WERI-Rb-1 (cell line): ENCODE results near the gene MEGF8.

Source experiments
- DNase-seq: peaks from one replicate; pipeline ENCODE4 v3.0.0-alpha.2; 2020
- H3K27ac ChIP-seq: fragments of 250-450 bp; sonication (Bioruptor Pico); 2 replicates; pipeline ENCODE4 v1.5.1; 2020; ENCODE audit warnings: mild to moderate bottlenecking, moderate library complexity
- H3K27me3 ChIP-seq: fragments of 250-450 bp; sonication (Bioruptor Pico); 2 replicates; pipeline ENCODE4 v1.5.1; 2021; ENCODE audit warnings: mild to moderate bottlenecking, low read depth, moderate library complexity; ENCODE audit not compliant: insufficient read depth, severe bottlenecking
- H3K36me3 ChIP-seq: fragments of 250-450 bp; sonication (Bioruptor Pico); 2 replicates; pipeline ENCODE4 v1.5.1; 2020; ENCODE audit warnings: mild to moderate bottlenecking, moderate library complexity
- H3K4me3 ChIP-seq: 2 replicates; pipeline ENCODE4 v1.5.1; 2011; ENCODE audit warnings: low read depth, mild to moderate bottlenecking, control low read depth, low read length
- H3K9me3 ChIP-seq: fragments of 250-450 bp; sonication (Bioruptor Pico); 2 replicates; pipeline ENCODE4 v1.5.1; 2021; ENCODE audit warnings: mild to moderate bottlenecking, moderate library complexity; ENCODE audit not compliant: severe bottlenecking
- TF ChIP-seq, protein P1 (sequence below): IDR thresholded peaks from 2 replicates; pipeline ENCODE4 v1.5.1; 2011; ENCODE audit warnings: low read depth, mild to moderate bottlenecking, control low read depth, inconsistent platforms, low read length

Gene MEGF8

DNA sequence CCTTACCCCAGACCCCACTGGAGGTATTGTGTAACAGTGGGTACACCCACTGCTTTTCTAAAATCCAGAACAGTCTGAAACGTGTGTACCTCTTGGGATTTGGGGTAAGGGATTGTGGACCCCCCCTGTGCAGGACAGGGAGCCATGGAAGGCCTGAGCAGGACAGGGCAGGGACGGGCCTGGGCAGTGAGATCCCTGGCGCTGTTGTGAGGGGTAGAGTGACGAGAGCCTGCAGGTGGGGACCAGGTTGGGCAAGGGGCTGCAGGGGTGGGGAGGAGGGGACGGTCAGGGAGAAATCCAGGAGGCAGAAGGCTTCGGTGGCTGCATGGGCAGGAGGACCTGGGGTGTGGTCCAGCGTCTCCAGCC, 36.1 kb downstream of the MEGF8 start:
- H3K9me3 ChIP-seq = no peaks in the 10 kb centered on the region
- H3K27ac ChIP-seq = no peak overlapping the region
- no peak for DNase-seq
- peaks cover 30% of the 10 kb centered on the region for H3K36me3 ChIP-seq
- H3K27me3 ChIP-seq = no peaks in the 10 kb centered on the region
- H3K4me3 ChIP-seq = no peak overlapping the region
- TF ChIP-seq, protein P1, sequence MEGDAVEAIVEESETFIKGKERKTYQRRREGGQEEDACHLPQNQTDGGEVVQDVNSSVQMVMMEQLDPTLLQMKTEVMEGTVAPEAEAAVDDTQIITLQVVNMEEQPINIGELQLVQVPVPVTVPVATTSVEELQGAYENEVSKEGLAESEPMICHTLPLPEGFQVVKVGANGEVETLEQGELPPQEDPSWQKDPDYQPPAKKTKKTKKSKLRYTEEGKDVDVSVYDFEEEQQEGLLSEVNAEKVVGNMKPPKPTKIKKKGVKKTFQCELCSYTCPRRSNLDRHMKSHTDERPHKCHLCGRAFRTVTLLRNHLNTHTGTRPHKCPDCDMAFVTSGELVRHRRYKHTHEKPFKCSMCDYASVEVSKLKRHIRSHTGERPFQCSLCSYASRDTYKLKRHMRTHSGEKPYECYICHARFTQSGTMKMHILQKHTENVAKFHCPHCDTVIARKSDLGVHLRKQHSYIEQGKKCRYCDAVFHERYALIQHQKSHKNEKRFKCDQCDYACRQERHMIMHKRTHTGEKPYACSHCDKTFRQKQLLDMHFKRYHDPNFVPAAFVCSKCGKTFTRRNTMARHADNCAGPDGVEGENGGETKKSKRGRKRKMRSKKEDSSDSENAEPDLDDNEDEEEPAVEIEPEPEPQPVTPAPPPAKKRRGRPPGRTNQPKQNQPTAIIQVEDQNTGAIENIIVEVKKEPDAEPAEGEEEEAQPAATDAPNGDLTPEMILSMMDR = no peak

DNA sequence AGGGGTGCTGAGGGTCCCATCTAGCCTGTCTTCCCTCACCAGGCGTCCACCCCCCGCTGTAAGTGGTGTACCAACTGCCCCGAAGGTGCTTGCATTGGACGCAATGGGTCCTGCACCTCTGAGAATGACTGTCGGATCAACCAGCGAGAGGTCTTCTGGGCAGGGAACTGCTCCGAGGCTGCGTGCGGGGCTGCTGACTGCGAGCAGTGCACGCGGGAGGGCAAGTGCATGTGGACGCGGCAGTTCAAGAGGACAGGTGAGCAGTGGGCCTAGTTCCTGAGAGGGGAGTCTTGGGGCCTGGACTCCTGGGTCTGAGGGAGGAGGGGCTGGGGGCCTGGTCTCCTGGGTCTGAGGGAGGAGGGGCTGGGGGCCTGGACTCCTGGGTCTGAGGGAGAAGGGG, 36.9 kb downstream of the MEGF8 start:
- Histone ChIP-seq H3K27me3 (no peaks in the 10 kb centered on the region), H3K9me3 (no peaks in the 10 kb centered on the region), H3K27ac (no peak overlapping the region), H3K36me3 (peaks cover 21% of the 10 kb centered on the region), H3K4me3 (no peak overlapping the region)
- TF ChIP-seq, protein P1 = no peak
- DNase-seq = no peak

DNA sequence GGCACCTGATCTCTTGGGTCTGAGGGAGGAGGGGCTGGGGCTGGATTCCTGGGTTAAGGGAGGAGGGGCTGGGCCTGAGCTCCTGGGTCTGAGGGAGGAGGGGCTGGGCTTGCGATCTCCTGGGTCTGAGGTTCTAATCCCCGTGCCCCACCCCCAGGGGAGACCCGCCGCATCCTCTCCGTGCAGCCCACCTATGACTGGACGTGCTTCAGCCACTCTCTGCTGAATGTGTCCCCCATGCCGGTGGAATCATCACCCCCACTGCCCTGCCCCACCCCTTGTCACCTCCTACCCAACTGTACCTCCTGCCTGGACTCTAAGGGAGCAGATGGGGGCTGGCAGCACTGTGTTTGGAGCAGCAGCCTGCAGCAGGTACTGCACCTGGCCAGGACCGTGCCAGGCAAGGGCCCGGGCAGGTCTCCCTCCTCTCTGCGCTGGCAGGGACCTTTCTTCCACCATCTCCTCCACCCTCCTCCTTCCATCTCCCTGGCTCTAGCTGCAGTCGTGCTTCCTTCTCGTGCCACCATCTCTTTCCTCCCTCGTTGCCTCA, 37.5 kb downstream of the MEGF8 start:
- H3K4me3 ChIP-seq = no peak overlapping the region
- H3K27me3 ChIP-seq = no peaks in the 10 kb centered on the region
- TF ChIP-seq, protein P1 = no peak
- DNase-seq = no peak
- no peak overlapping the region for H3K27ac ChIP-seq
- peaks cover 16% of the 10 kb centered on the region for H3K36me3 ChIP-seq
- H3K9me3 ChIP-seq = no peaks in the 10 kb centered on the region

DNA sequence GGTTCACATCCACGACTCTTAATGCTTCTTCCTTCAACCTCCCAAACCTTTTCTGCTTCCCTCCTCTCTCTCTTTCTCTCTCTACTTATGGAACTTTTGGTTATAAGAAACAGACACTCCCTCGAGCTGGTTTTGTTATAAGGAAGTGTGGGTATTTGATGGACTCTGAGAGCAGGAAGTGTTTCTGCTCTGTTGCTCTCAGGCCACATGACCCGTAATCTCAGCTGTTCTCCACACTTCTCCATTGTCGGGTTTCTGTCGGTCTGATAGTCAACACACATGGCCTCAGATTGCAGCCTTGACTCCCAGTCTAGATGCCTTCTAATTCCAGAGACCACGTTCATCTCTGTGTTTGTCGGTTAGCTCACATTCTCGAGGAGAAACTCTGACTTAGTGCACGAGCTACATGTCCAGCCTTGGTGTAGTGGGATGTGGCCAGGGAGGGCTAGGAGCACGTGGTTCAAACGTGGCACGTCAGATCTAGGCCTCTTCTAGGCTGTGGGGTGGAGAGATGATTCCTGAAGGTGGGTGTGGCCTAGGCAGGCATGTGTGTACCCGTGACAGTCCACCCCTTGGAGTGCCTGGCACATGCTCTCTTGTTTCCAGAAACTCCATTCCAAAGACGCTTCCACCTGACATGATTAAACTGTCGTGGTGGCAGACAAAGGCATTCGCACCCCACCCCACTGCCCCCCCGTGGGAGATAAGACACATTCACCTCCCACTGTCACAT, 38.3 kb downstream of the MEGF8 start:
- Histone ChIP-seq H3K9me3 (no peaks in the 10 kb centered on the region), H3K27me3 (no peaks in the 10 kb centered on the region), H3K36me3 (peaks cover 12% of the 10 kb centered on the region), H3K4me3 (no peak overlapping the region), H3K27ac (no peak overlapping the region)
- TF ChIP-seq, protein P1 = no peak
- no peak for DNase-seq

DNA sequence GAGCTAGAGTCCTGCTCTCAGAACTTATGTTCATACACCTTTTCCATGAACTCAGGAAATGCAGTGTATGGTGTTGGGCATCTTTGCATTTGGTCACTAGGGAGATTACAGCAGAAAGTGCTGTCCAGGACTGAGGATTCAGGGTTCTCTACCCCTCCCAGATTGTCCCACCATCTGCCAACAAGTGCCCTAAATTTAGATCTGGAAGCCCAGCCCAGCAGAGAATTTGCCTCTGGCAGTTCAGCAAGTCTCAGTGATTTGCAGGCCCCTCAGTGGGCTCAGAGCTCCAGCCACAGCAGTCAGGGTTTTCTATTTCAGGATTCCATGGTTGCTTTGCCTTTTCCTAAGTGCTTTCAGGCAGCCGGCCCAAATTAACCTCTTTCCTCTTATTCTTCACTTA, 41.2 kb downstream of the MEGF8 start:
- H3K27me3 ChIP-seq = no peaks in the 10 kb centered on the region
- H3K36me3 ChIP-seq = peaks cover 17% of the 10 kb centered on the region
- TF ChIP-seq, protein P1 = no peak
- DNase-seq = no peak
- H3K9me3 ChIP-seq = no peaks in the 10 kb centered on the region
- no peak overlapping the region for H3K4me3 ChIP-seq
- H3K27ac ChIP-seq = no peak overlapping the region

DNA sequence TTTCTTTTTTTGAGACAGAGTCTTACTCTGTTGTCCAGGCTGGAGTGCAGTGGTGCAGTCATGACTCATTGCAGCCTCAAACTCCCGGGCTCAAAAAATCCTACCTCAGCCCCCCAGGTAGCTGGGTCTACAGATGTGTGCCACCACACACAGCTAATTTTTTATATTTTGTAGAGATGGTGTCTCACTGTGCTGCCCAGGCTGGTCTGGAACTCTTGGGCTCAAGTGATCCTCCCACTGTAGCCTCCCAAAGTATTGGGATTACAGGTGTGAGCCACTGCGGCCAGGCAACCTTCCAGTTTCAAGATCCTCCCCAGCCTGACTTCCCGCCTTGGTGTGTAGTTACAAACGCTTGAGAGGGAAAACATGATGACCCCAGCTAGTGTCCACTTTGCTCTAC, 42.5 kb downstream of the MEGF8 start:
- Histone ChIP-seq H3K27me3 (no peaks in the 10 kb centered on the region), H3K27ac (no peak overlapping the region), H3K9me3 (no peaks in the 10 kb centered on the region), H3K36me3 (peaks cover 17% of the 10 kb centered on the region), H3K4me3 (no peak overlapping the region)
- TF ChIP-seq, protein P1 = no peak
- DNase-seq = no peak
